Sigmoid colon (tissue), 4 donors: ENCODE results near the gene KCNK1.

Experiments used
- CTCF ChIP-seq, 4 experiments: fragments of 450-650 bp in 3 of 4; fragments of 200-600 bp in 1 of 4; IDR thresholded peaks; one replicate each; pipeline ENCODE4 v1.5.1; 2016 to 2019; ENCODE audit warnings: antibody characterized with exemption in 4 of 4, mild to moderate bottlenecking in 3 of 4, moderate library complexity in 2 of 4
- EP300 ChIP-seq, 4 donors: sonication (generic); formaldehyde crosslinking; IDR thresholded peaks; one replicate each; pipeline ENCODE4 v1.6.1; 2017; ENCODE audit warnings: antibody characterized with exemption in 4 of 4
- POLR2A ChIP-seq, 2 donors: fragments of 450-650 bp; IDR thresholded peaks; one replicate each; pipeline ENCODE4 v1.6.1; 2016; ENCODE audit warnings: antibody characterized with exemption in 2 of 2, mild to moderate bottlenecking in 2 of 2, moderate library complexity in 2 of 2
- POLR2AphosphoS5 ChIP-seq, 4 donors: sonication (generic); formaldehyde crosslinking; IDR thresholded peaks; one replicate each; pipeline ENCODE4 v1.6.1; 2017; ENCODE audit warnings: antibody characterized with exemption in 4 of 4

GRCh38 chr1:233707153-233707879 lies 93.4 kb downstream of the KCNK1 start:
- TF ChIP-seq POLR2A (IDR thresholded peaks at IDR 0.05) (no peak), CTCF (IDR thresholded peaks at IDR 0.05) (no peak), POLR2AphosphoS5 (IDR thresholded peaks at IDR 0.05) (no peak), EP300 (IDR thresholded peaks at IDR 0.05) (no peak)
